Esophagus muscularis mucosa (tissue), 4 donors: Measurements from ENCODE around the gene PGM2. TPM values are rescaled to one million over a fixed set of nuclear protein-coding genes. Genes with fewer than 3 reads are reported as not detected.
"Not testable (repeated sequence)": the region's sequence is repeated elsewhere in the genome, so short reads cannot be mapped to it uniquely, and the experiment has no call there.

ENCODE experiments used
- DNase-seq: peaks from one replicate; pipeline ENCODE4 v3.0.0-alpha.2; 2017; ENCODE audit errors: extremely low spot score
- H3K27ac ChIP-seq, 4 donors: fragments of 200-600 bp; sonication (generic); replicated peaks in 1 of 4; 1 replicate in 3 of 4; 2 replicates in 1 of 4; pipeline ENCODE4 v1.5.1; 2016 to 2019; ENCODE audit warnings: mild to moderate bottlenecking in 1 of 4
- H3K27me3 ChIP-seq, 4 donors: fragments of 200-600 bp; sonication (generic); one replicate each; pipeline versions ENCODE4 v1.5.1 to v1.6.0; 2016 to 2019
- H3K36me3 ChIP-seq, 4 donors: fragments of 200-600 bp; sonication (generic); one replicate each; pipeline ENCODE4 v1.5.1; 2016 to 2019
- H3K4me1 ChIP-seq, 4 donors: fragments of 200-600 bp; sonication (generic); one replicate each; pipeline ENCODE4 v1.5.1; 2016 to 2019
- H3K4me3 ChIP-seq, 4 donors: fragments of 200-600 bp; sonication (generic); 1 replicate in 2 of 4; 2 replicates in 2 of 4; pipeline ENCODE4 v1.5.1; 2016 to 2019; ENCODE audit warnings: mild to moderate bottlenecking in 4 of 4, moderate library complexity in 1 of 4
- H3K9me3 ChIP-seq, 4 donors: fragments of 200-600 bp; sonication (generic); 1 replicate in 3 of 4; 2 replicates in 1 of 4; pipeline ENCODE4 v1.5.1; 2016 to 2019
- EP300 ChIP-seq: sonication (generic); formaldehyde crosslinking; IDR thresholded peaks from one replicate; pipeline ENCODE4 v1.6.1; 2017; ENCODE audit warnings: antibody characterized with exemption
- POLR2A ChIP-seq: fragments of 450-650 bp; IDR thresholded peaks from one replicate; pipeline ENCODE4 v1.6.1; 2017; ENCODE audit warnings: antibody characterized with exemption, moderate library complexity, mild to moderate bottlenecking, low read depth
- POLR2AphosphoS5 ChIP-seq, 2 donors: sonication (generic); formaldehyde crosslinking; IDR thresholded peaks; one replicate each; pipeline ENCODE4 v1.6.1; 2017; ENCODE audit warnings: antibody characterized with exemption in 2 of 2
- WGBS: methylation state at CpG from one replicate; pipeline ENCODE4 v1.1.5; 2018; 5-methylcytosine and 5-hydroxymethylcytosine counted together
- intact Hi-C: fragments of 100-400 bp; cut with DNase I; formaldehyde crosslinking; loops from one replicate; pipeline ENCODE4 v1.15.1; 2023
- total RNA-seq, 4 donors: library from RNA; depleted of rRNA; stranded (reverse); fragments of >200 nt; gene quantifications; one replicate each; pipeline versions ENCODE4 v1.1.0 to v1.2.1, GENCODE V29; 2016
- TF ChIP-seq, protein P1 (sequence below), 3 experiments: fragments of 200-600 bp in 2 of 3; fragments of 450-650 bp in 1 of 3; sonication (generic) in 2 of 3; IDR thresholded peaks; one replicate each; pipeline ENCODE4 v1.5.1; 2017 to 2019; ENCODE audit warnings: antibody characterized with exemption in 3 of 3, mild to moderate bottlenecking in 2 of 3, moderate library complexity in 1 of 3

Gene PGM2
- total RNA-seq, 4 donors from 2014 or later, result 17.4 to 19.2 (median 18.8) TPM

GRCh38 chr4:37815591-37815990 is 10.9 kb upstream of the PGM2 start:
- Histone ChIP-seq H3K36me3 (no peaks in the 10 kb centered on the region), H3K27ac (no peak overlapping the region), H3K4me1 (no peaks in the 10 kb centered on the region), H3K4me3 (no peak overlapping the region), H3K9me3 (no peaks in the 10 kb centered on the region), H3K27me3 (no peaks in the 10 kb centered on the region)
- WGBS, result 69% methylated on average over 3 of the region's 3 CpGs
- TF ChIP-seq POLR2A, result no peak
- no peak for TF ChIP-seq POLR2AphosphoS5 (IDR thresholded peaks at IDR 0.05)
- no peak for TF ChIP-seq EP300
- TF ChIP-seq, protein P1, sequence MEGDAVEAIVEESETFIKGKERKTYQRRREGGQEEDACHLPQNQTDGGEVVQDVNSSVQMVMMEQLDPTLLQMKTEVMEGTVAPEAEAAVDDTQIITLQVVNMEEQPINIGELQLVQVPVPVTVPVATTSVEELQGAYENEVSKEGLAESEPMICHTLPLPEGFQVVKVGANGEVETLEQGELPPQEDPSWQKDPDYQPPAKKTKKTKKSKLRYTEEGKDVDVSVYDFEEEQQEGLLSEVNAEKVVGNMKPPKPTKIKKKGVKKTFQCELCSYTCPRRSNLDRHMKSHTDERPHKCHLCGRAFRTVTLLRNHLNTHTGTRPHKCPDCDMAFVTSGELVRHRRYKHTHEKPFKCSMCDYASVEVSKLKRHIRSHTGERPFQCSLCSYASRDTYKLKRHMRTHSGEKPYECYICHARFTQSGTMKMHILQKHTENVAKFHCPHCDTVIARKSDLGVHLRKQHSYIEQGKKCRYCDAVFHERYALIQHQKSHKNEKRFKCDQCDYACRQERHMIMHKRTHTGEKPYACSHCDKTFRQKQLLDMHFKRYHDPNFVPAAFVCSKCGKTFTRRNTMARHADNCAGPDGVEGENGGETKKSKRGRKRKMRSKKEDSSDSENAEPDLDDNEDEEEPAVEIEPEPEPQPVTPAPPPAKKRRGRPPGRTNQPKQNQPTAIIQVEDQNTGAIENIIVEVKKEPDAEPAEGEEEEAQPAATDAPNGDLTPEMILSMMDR (IDR thresholded peaks at IDR 0.05), result no peak
- DNase-seq, result no peak
- intact Hi-C loops, result no loop called here

- Histone ChIP-seq H3K9me3 (no peaks in the 10 kb centered on the region), H3K27me3 (no peaks in the 10 kb centered on the region), H3K4me1 (no peaks in the 10 kb centered on the region), H3K4me3 (no peak overlapping the region), H3K36me3 (no peaks in the 10 kb centered on the region), H3K27ac (no peak overlapping the region)
- TF ChIP-seq POLR2AphosphoS5 (IDR thresholded peaks at IDR 0.05) (no peak), EP300 (no peak), POLR2A (no peak)
- TF ChIP-seq, protein P1 (IDR thresholded peaks at IDR 0.05), result no peak
- peak; percentile 34 for DNase-seq
- intact Hi-C loops, result no loop called here
- 53% methylated on average over 2 of the region's 2 CpGs for WGBS
Observed at GRCh38 chr4:37816006-37816405, 10.5 kb upstream of the PGM2 start.

GRCh38 chr4:37816719-37817118 is 9.8 kb upstream of the PGM2 start:
- Histone ChIP-seq H3K27me3 (no peaks in the 10 kb centered on the region), H3K27ac (no peak overlapping the region), H3K36me3 (no peaks in the 10 kb centered on the region), H3K4me3 (no peak overlapping the region), H3K4me1 (no peaks in the 10 kb centered on the region), H3K9me3 (no peaks in the 10 kb centered on the region)
- intact Hi-C loops, result no loop called here
- no peak for DNase-seq
- 83% methylated on average over 3 of the region's 3 CpGs for WGBS
- TF ChIP-seq, protein P1 (IDR thresholded peaks at IDR 0.05), result no peak
- TF ChIP-seq EP300, result no peak

DNA sequence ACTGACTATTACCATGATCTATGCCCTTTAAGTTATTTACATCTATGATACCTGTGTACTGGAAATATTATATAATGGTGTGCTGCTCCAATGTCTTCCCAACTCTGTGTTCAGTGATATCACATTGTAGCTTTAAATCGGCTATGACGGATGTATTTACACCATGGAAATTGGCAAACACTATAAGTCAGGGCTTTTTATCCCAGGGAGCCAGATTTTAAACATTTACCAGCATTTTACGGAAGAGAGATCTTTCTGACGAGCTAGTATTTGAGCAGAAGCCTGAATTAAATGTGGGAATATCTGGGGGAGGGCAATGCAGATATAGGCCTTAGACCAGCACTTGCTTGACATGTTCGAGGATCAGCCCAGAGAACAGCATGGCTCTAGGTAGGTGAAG is 7.7 kb upstream of the PGM2 start:
- Histone ChIP-seq H3K27ac (no peak overlapping the region), H3K4me1 (peaks cover 0 to 9% (median 2%) of the 10 kb centered on the region in 4 donors), H3K27me3 (no peaks in the 10 kb centered on the region), H3K4me3 (no peak overlapping the region), H3K36me3 (no peaks in the 10 kb centered on the region), H3K9me3 (no peaks in the 10 kb centered on the region)
- TF ChIP-seq EP300 (no peak), POLR2A (no peak), POLR2AphosphoS5 (IDR thresholded peaks at IDR 0.05) (no peak)
- TF ChIP-seq, protein P1 (IDR thresholded peaks at IDR 0.05), result no peak
- WGBS, result 96% methylated on average over 5 of the region's 5 CpGs
- DNase-seq, result no peak
- intact Hi-C loops, result no loop called here

DNA sequence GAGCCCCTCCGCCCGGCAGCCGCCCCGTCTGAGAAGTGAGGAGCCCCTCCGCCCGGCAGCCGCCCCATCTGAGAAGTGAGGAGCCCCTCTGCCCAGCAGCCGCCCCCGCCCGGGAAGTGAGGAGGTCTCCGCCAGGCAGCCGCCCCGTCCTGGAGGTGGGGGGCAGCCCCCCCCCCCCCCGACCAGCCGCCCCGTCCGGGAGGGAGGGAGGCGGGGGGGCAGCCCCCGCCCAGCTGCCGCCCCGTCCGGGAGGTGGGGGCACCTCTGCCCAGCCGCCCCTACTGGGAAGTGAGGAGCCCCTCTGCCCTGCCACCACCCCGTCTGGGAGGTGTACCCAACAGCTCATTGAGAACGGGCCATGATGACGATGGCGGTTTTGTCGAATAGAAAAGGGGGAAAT is 6.0 kb upstream of the PGM2 start:
- not testable (repeated sequence) for H3K27ac ChIP-seq, H3K9me3 ChIP-seq, H3K27me3 ChIP-seq, H3K4me3 ChIP-seq, DNase-seq, H3K36me3 ChIP-seq
- 92% methylated on average over 7 of the region's 28 CpGs for WGBS
- intact Hi-C loops, result loop anchor here (10.0 kb wide), 1 partner anchor 136 kb away; the partner anchor contains the start of gene RELL1
- peaks cover 5 to 15% (median 6%) of the 10 kb centered on the region in 4 donors for H3K4me1 ChIP-seq
